Stimulated activated naive CD4-positive, alpha-beta T cell treated with Interleukin-2 at 50 U/mL for 16 hours (primary cell): ENCODE results near the gene TRAF2.
"Not testable (repeated sequence)": the region's sequence is repeated elsewhere in the genome, so short reads cannot be mapped to it uniquely, and the experiment has no call there.

Experiments used
- DNase-seq: peaks from one replicate; lab custom pipeline; 2025; lab: John Stamatoyannopoulos, UW

TRAF2 gene

DNA sequence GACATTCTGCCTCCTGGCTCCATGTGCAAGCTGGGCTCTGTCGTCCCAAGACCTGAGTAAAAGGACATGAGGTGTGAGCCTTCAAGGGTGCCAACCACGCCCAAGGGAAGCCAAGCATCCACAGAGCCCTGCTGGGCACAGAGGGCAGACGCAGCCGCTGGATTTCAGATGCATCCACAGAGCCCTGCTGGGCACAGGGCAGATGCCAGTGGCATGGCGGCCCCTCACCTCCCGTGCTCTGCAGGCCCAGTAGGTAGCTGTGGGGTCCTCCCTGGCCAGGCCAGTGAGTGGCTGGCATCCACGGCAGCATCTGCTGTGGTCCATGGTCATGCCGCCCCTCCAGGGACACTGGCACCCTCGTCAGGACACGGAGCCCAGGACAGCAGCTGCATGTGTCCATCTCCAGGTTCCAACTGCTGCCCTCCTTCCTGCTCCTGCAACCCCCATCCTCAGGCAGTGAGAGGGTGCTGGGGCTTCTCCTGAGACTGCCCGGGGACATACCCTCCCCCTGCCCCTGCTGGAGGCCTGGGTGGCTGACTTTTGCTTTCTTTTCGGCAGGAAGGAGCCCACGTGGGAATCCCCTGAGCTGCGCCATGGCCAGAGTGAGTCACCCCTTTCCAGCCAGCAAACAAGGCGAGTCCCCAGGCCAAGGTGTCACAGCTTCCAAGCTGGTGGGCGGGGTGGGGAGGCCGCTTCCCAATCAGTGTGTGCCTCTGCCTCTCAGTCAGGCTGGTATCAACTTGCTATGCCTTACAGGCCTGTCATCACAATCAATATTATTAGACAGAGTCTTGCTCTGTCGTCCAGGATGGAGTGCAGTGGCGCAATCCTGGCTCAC is 4.0 kb upstream of the TRAF2 start:
- DNase-seq = peak; percentile 94

DNA sequence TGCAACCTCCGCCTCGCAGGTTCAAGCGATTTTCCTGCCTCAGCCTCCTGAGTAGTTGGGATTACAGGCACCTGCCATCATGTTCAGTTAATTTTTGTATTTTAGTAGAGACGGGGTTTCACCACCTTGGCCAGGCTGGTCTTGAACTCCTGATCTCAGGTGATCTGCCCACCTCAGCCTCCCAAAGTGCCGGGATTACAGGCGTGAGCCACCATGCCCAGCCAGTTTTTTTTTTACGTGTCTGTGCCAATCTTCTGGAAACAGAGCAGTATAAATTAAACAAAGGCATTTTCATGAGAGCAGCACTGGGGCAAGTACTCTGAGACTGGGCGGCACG is 3.4 kb upstream of the TRAF2 start:
- not testable (repeated sequence) for DNase-seq

DNA sequence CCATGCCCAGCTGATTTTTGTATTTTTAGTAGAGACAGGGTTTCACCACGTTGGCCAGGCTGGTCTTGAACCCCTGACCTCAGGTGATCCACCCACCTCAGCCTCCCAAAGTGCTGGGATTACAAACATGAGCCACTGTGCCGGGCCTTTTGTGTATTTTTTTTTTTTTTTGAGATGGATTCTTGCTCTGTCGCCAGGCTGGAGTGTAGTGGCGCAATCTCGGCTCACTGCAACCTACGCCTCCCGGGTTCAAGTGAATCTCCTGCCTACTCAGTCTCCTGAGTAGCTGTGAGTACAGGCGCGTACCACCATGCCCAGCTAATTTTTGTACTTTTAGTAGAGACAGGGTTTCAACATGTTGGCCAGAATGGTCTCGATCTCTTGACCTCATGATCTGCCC is 2.6 kb upstream of the TRAF2 start:
- not testable (repeated sequence) for DNase-seq

DNA sequence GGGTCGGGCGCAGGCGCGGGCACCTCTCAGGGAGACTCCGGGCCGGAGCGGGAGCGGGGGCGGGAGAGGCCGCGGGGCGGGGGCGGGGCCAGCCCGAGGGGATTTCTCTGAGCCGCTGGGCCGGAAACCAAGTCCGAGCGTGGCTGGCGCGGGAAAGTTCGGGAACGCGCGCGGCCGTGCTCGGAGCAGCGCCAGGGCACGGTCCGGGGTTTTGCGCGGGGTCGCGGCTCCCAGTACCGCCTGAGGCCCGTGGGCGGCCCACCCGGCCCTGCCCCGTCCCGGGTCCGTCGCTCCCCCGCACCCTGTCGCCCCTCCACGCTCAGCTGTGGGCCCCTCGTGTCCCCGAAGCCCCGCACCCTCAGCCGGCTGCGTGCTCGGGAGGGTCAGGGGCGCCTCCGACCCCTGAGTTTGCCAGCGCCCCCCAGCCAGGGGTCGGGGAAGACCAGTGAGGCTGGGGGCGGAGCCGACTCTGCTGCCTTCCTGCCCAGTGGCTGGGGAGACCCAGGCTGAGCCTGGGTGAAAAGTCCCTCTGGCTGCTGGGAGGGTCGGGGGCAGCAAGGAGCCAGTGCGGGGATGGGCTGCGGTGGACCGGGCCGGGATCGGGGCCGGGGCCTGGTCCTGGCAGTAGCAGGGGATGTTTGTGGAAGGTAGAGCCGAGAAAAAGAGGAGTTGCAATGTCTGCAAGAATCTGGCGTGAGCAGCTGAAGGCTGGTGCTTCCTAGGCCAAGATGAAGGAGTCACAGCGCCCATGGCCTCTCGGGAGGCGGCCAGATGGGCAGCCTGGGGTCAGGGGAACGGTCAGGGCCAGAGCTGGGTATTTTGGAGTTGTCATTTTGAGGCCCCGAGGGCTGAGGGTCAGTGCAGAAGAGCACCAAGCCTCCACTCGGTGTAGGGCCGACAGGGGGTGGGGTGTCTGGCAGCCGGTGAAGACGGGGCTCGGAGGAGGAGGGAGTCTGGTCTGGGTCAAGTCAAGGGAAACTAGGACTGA is 588 bp downstream of the TRAF2 start:
- DNase-seq = peak; percentile 43

DNA sequence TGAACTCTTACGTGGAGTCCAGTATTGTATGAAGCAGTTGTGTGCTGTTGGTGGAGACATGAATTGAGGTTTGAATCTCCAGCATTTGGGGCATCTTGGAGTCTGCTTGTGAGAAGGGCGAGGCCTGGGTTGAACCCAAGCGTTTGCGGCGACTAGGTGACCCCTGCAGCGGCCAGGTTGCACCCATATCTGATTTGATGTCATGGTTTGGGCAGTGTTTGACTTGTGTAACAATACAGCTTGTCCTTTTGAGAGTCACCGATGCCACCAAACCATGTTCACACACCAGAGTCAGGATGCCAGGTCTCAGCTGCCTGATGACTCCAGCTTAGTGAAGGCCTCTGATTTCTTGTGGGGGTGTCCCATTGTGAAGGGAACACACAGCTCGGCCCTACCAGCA is 2.1 kb downstream of the TRAF2 start:
- no peak for DNase-seq

DNA sequence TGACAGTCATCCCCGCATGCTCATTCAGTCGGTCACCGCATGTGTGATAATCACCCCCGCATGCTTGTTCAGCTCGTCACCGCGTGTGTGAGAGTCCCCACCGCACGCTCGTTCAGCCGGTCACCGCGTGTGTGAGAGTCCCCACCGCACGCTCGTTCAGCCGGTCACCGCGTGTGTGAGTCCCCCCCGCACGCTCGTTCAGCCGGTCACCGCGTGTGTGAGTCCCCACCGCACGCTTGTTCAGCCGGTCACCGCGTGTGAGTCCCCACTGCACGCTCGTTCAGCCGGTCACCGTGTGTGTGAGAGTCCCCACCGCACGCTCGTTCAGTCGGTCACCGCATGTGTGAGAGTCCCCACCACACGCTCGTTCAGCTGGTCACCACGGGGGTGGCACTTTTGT is 3.5 kb downstream of the TRAF2 start:
- no peak for DNase-seq

DNA sequence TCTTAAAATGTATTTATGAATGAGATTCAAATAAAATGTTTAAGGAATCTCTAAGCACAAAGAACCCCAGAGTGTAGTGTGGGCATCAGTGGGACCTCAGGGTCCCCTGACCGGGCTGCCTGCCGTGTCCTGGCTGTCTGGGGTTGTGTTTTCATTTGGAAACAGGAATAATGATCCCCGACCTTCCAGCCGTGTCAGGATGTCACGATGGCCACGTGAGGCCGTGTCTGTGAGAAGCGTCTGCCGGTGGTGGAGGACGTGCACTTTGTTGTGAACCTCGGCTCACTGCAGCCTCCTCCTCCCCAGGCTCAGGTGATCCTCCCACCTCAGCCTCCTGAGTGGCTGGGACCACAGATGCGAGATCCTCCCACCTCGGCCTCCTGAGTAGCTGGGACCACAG is 4.3 kb downstream of the TRAF2 start:
- no peak for DNase-seq

DNA sequence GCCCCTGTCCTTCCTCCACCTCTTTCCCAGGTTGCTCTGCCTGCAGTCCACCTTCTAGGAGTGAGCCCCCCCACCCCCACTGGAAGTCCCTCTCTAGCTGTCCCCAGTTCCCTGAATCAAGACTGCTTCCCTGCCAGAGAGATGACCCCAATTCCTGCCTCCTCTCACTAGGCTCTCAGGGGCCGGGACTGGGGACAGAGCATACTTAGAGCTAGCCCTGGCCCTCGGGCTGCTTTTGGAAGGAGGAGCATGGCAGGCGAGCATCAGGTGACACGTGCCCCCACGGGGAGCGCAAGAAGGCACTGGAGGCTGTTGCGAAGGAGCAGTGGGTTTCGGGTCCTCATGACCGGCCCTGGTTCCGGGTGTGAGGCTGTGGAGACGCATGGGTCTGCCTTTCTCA is 9.7 kb downstream of the TRAF2 start:
- no peak for DNase-seq

DNA sequence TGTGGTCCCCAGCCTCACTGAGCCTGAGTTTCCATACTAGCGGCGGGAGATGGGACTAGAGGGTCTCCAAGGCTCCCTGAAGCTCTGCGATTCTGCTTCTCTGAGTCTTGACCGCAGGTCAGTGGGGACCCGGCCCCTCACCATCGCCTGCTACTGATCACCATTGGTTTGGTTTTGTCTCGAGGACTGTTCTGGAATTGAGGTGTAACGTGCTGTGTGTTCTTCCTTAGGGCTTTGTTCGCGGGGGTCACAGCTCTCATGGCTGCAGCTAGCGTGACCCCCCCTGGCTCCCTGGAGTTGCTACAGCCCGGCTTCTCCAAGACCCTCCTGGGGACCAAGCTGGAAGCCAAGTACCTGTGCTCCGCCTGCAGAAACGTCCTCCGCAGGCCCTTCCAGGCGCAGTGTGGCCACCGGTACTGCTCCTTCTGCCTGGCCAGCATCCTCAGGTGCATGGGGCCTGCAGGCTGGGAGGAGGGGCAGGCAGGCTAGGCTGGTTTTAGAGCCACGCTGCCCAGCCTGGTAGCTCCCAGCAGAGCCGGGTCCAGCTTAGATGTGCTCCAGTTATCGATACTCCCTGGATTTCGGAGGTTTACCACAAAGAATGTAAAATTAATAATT is 12.3 kb downstream of the TRAF2 start:
- DNase-seq = no peak

DNA sequence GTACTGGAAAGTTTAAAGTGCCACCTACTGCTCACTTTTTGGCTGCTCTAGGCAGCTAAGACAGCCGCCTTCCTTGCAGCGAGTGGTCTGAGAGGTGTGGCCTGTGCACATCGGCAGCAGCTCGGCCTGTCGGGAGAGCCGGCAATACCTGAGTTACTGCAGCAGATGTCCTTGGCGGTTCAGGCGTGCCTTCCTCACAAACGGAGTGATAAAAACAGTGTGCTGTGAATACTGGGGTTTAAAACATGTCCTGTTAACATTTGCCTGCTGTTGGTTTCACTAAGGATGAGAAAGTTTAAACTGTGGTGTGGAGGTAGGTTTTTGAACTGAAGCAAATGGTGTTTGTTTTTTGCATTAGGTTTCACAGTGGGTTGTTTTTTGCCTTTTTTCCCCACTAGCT is 12.9 kb downstream of the TRAF2 start:
- no peak for DNase-seq

DNA sequence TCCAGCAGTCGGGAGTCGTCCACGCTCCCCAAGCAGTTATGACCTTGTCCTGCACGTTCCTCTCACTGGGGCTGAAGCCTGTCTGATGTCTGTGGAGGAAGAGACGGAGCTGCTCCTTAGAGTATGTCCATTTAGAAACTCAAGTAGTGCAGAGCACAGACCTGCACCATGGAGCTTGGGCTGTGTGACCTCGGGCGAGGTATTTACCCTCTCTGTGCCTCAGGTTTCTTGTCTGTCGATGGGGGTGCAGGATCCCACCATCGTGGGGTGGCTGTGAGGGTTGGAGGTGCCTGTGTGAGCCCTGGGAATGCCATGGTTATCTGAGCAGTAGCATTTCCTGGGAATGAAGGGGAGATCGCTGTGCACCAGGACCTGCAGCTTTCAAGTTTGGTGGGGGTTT is 14.2 kb downstream of the TRAF2 start:
- DNase-seq = no peak

DNA sequence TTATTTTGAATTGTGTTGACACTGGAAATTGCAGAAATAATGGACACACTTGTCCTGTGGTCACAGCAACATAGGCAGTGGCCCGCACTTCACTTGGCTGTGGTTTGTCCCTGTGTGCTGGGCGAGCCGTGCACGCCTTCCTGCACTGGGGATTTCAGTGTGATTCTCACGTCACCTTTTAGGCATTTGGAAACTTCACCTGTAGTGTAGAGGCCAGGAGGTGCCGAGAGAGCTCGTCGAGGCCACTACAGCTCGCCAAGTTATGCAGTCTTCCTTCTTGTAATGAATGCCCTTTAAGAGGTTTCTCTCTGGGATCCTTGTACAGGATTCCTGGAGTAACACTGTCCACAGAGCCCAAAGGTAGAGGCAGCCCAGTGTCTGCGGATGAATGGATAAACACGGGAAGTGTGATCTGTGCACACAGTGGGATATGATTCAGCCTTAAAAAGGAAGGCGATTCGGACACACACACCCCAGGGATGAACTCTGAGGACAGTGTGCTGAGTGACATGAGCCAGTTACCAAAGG is 14.7 kb downstream of the TRAF2 start:
- DNase-seq = no peak

DNA sequence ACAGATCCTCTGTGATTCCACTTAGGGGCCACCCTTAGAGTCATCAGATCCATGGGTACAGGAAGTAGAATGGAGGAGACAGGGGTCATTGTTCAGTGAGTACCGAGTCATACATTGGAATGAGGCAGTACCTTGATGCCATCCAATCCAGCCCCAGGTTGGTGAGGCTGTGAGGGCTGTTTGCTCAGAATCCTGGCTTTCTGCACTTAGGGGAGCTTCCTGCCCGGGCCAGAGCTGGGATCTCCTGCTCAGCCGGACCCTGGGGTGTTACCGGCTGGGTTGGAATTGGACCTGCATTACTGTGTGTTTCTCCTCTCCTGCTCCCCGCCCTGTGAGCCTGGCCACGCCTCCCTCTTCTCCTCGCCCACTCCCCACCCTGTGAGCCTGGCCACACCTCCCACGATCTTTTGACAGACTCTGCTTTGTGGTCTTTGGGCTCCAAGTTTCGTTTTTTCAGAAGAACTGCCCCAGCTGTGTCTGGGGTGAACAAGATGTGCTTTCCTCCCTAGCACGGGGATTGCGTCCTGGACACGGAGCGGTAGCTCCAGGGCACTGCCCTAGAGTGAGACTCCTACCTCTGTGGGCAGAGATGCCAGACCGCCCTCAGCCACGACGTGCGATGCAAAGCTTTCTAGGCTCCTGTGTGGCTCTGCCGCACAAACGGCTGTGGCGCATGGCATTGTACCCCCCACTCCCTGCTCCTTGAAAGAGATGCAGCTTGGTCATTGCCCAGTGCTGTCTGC is 15.4 kb downstream of the TRAF2 start:
- DNase-seq = peak; percentile 83

DNA sequence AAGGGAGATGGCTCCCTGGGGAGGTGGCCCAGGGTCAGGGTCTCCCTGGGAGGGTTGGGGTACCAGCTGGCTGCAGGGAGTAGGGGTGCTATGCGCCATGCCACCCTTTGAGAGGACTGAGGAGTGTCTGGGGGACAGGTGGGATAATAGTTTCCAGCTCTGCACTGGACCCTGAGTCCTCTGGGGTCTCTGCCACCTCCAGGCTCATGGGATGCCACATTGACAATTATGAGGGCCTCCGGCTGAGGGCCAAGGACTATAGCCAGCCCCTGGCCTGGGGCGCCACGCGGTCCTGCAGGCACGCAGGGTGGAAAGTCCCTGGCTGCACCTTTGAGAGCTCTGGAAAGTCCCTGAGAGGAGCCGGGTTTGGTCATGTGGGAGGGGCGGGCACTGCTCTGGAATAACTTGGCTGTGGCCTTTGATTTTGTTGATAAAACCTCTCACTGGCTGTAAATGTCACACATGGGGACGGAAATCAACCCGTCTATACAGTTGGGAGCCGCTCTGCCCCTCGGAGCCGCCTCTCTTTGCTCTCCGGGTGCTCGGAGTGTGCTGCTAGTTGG is 16.0 kb downstream of the TRAF2 start:
- DNase-seq = peak; percentile 92

DNA sequence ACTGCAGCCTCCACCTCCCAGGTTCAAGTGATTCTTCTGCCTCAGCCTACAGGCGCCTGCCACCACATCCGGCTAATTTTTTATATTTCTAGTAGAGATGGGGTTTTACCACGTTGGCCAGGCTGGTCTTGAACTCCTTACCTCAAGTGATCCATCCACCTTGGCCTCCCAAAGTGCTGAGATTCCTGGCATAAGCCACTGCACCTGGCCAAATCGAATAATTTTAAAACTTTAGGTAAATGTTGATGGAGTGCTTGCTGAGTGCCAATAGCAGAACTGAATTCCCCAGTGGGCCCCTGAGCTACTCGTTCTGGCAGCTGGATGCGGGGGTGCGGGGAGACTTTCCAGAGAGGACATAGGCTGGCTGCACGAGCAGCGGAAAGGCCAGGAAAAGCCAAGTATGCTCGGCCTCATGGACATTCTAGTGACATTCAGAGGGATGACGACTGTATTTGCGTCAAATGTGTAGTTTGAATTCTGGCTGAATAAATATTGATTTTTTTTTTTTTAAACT is 16.8 kb downstream of the TRAF2 start:
- DNase-seq = no peak

DNA sequence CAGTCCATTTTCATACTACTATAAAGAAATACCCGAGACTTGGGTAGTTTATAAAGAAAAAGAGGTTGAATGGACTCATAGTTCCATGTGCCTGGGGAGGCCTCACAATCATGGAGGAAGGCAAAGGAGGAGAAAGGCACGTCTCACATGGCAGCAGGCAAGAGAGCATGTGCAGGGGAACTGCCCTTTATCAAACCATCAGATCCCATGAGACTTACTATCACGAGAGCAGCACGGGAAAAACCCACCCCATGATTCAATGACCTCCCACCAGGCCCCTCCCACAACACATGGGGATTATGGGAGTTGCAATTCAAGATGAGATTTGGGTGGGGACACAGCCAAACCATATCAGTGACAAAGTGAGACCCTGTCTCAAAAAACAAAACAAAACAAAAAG is 19.9 kb downstream of the TRAF2 start:
- DNase-seq = no peak

DNA sequence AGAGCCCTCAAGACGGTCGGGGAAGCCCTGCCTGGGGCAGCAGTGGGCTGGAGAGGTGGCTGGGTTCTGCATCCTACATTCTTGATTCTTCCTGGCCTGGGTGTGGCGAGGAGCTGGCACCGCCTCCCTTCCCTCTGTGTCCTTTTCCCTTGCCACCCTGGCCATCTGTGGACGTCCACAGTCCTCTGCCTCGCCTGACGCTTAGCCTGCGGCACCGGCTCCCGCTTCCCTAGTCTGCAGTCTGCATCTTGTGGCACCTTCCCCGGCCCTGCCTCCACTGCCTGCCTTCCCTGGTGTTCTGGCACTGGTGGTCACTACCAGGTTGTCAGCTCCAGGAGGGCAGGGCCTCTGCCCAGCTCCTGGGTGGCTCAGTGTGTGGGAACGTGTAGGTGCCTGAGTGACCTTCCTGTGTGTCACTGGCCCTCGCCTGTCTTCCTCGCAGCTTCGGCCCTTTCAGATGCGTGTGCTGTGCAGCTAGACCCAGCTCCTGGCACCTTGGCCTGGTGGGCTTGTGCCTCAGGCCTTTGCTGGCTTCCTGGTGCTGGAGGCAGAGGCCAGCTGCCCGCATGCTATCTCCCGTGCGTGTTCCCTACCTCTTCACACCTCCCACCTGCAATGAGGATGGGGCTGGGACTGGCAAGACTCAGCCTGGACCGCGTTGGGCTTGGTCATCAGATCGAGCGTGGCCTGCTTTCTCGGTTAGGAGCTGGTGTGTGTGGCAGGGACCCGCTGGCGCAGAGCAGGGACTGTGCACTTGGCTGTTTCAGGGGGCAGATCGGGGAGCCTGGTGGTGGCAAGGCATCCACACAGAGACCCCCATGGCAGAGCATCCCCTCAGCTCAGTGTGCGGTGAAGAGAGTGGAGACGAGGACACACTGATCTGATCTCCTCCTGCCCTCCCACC is 20.9 kb downstream of the TRAF2 start:
- DNase-seq = no peak

DNA sequence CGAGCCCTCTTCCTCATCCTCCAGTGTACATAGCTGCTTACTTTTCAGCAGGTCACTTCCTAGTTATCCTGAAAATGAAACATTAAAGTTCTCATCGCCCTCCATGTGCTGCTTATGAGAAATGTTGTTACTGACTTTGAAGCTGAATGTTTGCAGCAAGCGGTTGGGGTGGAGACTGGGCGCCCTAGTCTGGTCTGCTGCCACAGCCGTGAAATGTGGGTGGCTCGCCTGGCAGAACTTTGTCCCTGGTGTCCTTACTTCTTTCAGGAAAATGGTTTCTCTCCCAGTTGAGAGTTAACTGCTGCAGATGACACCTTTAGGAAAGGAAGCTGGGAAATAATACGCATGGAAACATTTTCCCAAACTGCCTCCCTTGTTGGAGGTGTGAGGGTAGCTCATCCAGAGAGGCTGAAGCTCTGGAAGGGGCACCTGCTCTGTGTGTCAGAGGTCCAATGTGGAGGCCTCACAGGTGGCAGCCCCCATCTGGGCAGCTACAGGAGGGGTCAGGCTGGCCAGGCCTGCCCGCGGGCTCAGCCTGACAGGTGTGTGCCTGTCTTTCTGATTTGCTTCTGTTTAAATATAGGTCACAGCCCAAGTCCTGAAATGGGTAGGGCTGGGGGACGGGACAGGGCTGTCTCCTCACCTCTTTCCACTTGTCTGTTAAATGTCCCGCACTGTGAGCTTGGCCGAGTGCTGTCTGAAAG is 24.0 kb downstream of the TRAF2 start:
- DNase-seq = no peak

DNA sequence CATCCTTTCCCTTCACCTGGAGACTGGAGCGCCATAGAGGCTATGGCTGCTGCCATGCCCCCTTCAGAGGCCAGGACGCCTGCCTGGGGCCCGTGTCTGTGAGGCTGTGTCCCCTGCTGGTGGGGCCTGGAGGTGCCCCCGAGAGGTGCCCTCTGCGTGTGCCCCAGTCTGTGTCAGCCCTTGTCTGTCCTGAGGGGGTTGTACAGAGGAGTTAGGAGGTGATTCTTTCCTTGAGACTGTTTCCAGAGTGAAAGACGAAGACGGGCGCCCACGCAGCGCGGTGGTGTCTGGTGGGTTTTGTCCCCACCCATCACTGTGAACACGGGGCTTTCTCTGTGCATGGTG is 24.6 kb downstream of the TRAF2 start:
- DNase-seq = no peak
